Embryonic facial prominence (tissue), 1 donor: ENCODE measurements around the gene NKD2.

ENCODE experiments used
- DNase-seq: peaks from one replicate; pipeline ENCODE4 v3.0.0-alpha.2; 2016; ENCODE audit errors: extremely low spot score

The NKD2 gene

GRCh38 chr5:979100-979817 lies 29.3 kb upstream of the NKD2 start:
- no peak for DNase-seq

- no peak for DNase-seq
Measured at GRCh38 chr5:980001-980588, 28.5 kb upstream of the NKD2 start.

DNA sequence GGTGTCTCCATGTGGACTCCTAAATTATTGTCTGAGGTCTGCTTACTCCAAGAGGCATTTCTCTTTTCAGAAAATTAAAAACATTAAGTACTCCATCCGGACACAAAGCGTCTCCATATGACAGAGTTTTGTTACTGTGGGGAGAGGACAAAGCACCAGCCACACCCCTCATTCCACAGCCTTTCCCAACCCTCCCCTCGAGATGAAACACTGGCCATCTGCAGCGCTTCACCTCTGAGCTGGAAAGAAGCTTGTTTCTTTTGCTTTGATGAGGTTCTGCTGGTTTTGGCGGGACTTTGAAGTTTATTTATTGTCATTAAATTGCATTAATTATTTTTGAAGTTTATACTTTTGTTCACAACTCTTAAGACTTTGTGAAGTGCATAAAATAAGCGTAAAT lies 27.6 kb upstream of the NKD2 start:
- DNase-seq, result peak; percentile 29

GRCh38 chr5:981456-981855 lies 27.1 kb upstream of the NKD2 start:
- DNase-seq, result no peak

DNA sequence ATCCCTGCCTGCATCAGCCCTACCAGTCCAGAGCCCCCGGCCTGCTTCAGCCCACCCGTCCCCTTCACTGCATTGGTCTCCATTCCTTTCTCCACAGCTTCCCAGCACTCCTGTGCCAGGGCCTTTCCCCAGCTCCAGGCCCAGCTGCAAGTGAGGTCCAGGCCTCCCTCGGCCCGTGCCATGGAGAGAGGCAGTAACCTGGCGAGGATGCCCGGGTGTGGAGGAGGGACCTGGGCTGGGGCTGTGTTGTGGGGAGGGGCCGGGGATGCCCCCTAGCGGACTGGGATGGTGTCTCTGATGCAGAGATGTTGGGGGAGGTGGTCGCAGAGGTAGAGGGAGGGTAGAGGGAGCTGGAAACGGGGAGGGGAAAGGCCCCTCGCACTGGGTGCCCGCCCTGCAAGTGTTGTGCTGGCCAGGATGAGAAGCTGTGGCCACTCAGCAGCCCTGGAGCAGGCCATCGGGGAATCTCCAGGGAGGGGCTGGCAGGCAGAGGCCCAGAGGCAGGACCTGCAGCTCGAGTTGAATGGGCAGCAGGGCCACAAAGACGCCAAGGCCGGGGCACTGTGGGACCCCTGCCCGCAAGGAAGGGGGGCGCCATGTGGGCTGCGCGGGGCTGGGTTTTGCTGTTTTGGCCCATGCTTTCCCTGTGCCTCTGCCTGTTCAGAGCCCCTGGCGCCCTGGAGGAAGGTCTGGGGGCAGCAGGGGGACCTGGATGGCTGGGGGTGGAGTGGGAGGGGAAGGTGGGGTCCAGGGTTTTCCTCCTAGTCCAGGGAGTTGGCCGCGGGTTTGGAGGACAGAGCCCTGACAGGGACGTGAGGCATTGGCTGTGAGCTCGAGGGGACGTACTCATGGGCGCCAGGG lies 26.0 kb upstream of the NKD2 start:
- DNase-seq, result no peak

- DNase-seq, result no peak
Measured at GRCh38 chr5:983238-983524, 25.4 kb upstream of the NKD2 start.

GRCh38 chr5:983568-983967 lies 25.0 kb upstream of the NKD2 start:
- no peak for DNase-seq

DNA sequence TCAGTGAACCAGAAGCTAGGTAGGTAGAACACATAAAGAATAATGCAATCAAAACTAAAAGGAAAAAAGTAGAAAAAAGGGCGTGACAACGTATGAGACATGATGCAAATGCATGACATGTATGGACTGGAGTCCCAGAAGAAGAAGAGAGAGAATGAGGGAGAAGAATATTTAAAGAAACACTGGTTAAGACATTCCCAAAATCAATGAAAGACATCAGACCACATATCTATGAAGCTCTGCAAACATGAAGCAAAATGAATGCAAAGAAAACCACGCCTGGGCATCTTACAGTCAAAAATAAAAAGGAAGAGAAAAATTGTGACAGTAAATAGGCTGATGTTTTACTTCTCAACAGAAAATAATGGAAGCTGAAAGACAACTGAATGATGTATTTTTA lies 23.8 kb upstream of the NKD2 start:
- DNase-seq, result no peak

DNA sequence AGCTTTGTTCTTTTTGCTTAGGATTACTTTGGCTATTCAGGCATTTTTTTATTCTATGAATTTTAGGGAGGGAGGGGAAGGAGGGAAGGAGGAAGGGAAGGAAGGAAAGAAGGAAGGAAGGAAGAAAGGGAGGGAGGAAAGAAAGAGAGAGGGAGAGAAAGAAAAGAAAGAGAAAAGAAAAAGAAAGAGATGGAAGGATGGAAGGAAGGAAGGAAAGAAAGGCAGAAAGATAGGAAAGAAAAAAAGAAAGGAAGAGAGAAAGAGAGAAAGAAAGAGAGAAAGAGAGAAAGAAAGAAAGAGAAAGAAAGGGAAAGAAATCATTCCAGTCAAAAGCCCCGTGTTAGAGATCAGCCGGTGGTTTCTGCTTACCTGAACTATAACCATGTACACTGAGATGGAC lies 20.8 kb upstream of the NKD2 start:
- DNase-seq, result no peak

DNA sequence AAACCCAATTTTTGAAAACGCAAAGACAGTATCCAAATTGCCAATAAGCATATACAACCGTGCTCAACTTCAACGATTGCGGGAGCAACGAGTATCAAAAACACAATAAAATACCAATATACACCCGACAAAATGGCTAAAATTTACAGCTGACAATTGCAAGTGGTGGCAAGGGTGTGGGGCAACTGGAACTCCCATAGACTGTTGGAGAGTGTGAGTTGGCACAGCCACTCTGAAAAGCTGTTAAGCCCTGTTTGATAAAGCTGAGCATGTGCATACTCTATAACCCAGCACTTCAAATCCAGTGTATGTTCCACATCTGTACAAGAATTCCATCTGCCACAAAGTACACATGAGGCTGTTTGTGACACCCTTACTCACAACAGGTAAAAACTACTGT lies 20.3 kb upstream of the NKD2 start:
- no peak for DNase-seq

DNA sequence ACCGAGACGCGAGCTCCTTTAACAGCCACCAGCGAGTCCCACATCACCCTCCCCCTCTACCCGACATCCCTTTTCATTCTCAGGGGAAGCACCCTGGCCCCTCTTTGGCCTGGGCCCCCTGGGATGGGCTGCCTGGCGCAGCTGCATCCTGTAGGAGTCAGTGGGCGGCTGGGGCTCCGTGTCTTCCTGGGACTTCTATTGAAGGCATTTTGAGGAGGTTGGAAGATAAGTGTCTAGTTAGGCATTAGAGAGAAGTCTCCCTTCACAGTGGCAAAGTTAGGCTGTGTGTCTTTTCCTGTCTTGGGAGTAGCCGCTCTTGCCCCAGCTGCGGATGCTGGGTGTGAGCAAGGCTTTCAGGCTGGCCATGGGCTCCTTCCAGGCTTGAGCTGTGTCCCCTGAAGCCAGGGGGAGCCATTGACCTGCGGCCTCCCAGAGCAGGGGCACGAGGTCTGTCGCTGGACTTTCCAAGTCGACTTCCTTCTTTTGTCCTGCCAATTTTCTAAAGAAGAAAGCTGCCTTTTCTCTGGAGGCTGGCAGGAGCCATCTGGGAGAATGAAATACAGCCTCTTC lies 18.6 kb upstream of the NKD2 start:
- no peak for DNase-seq

GRCh38 chr5:991472-992267 lies 16.9 kb upstream of the NKD2 start:
- no peak for DNase-seq

- DNase-seq, result no peak
Measured at GRCh38 chr5:994272-994607, 14.4 kb upstream of the NKD2 start.

DNA sequence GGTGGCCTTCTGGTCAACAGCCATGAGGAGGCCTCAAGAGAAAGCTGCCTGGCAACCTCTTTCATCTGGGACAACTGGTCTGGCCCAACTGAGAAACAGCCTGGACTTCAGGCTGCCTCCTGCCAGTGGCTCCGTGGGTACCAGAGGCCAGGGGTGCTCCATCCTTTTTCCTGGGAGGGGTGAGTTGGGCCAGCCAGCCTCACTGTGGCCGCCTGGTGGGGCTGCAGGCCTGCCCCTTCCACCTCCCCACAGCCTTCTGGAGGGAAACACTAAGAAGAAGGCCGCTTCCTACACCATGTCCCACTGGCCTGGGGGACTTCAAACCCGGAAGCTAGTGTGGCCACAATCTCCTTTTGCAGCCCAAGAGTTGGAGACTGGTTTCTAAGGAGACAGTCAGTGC lies 13.8 kb upstream of the NKD2 start:
- no peak for DNase-seq

- DNase-seq, result no peak
Measured at GRCh38 chr5:995318-995717, 13.3 kb upstream of the NKD2 start.

DNA sequence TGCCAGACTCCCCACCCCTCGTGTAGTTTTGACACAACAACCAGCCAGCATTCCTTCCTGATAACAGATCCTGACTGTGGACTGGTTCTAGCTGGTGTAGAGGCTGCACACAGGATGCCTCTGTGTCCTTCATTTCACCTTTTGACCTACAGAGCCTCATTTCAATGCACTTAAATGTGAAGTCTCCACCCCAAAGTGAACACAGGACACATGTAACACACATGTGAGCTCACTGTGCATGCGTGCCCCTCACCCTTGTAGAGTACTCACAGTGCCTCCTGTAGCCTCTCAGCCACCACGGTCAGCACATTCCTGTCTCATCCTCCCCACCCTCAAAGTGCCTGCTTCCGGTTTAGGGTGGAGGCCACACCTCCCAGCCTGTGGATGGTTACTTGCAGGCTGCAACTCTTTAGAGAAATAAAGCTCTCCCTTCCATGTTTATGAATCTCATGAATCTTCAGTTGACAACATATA lies 11.6 kb upstream of the NKD2 start:
- no peak for DNase-seq

DNA sequence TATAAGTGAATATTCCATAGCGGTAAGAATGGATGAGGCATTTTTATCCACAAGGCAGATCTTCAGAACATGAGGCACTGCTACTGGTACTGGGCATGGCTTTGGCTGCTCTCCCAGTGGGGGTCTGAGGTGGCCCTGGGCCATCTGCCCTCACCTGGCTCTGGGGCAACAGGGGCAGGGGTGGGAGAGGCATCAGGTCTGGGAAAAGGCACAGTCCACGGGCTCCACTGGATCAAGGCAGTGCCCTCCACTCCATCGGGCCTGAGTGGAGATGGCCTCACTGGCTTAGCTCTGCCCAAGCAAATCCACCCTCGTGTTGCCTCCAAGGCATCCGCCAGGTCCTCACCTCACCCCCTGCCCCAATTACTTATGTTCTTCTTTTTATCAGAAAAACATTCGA lies 10.9 kb upstream of the NKD2 start:
- DNase-seq, result no peak

DNA sequence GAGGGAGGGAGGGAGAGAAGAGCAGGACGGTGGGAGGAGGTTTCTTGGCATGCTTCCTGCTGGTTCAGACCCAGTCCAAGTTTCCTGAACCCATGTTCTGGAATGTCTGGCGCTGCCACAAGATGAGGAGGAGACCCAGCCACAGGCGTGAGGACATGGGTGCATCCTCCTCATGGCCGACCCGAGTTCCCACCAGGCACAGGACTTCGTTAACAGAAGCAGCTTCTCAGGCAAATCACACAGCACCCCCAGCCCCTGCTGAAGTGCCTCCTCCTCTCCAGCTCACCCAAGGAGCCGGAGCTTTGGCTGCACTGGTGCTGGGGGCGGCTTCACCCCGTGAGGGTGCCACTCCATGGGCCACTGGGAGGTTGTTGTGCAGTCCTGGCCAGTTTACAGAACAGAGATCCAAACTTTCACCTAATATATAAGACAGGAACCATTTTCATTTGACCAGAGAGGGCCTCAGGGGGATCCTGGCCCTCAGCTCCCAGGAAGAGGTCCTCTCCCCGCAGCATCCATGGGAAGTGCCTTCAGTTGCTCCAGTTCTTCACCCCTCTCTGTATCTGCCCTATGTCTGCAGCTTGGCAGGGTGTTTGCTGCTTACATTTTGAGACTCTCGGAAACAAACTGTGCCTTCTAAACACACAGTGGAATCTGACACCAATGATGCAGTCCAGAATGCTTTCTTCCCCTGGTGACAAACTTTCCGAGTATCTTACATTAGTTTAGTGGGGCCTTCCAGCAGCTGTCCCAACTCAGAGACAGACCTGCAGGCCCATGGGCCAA lies 10.2 kb upstream of the NKD2 start:
- no peak for DNase-seq

DNA sequence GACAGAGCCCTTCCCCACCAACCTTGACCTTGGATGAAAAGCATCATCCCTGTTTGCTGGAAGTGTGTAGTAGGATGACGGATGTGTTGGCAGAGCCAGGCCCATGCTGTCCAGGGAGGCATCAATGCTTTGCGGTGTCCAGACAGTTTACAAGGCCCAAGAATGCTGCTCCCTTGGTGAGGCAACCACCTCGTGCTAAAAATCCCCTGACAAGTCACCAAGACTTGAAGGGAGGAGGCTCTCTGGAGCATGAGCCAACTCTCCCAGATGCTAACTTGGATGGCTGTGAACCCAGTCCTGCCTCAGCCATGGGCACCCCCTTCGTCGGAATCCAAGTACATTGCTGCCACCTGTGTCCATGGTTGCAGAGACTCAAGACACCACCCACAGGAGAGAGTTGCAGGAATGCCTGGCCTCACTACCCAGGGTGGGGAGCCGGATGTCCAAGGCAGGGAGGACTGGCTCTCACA lies 9.5 kb upstream of the NKD2 start:
- no peak for DNase-seq

DNA sequence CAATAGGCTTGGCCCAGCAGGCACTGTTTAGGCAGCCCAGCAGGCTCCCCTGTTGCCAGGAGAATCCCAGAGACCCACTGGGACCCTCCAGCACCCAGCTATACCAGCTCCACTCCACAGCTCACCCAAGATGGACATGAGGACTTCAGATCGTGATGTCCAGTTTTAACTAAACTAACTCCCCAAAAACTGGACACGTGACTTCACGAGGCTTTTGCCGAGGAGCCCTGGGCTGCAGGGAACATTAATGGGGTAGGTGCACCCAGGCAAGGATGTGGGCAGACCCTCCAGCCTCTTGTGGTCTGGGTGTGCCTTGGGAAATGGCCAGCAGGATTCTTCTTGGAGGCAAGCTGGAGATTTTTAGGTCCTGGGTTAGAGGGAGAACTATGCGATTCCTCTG lies 8.9 kb upstream of the NKD2 start:
- no peak for DNase-seq

DNA sequence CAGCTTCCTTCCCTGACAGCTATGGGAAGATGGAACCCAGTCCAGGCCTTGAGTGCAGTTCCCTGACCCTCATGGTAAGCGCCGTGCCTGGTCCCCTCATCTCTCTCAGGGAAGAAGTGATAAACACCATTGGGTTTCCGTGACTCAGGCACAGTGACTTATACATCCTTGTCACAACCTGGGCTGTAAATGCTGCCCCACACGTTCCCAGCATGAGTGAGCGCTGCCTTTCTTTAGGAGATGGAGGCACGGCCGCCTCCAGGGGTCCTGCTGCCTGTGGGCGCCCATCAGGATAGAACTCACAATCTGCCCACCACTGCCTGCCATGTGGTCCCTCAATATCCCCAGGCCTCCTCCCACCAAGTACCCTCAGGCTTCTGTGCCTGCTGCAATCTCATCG lies 8.3 kb upstream of the NKD2 start:
- no peak for DNase-seq
